RWPE2 (cell line): Measurements from ENCODE around the gene RPL10.

Source experiments
- ATAC-seq: fragments of 200-7000 bp; cut with Tn5 transposase; 3 replicates; pipeline ENCODE4 v1.9.1; 2021; ENCODE audit warnings: low read depth
- DNase-seq: peaks from one replicate; pipeline ENCODE4 v3.0.0-alpha.2; 2020; ENCODE audit warnings: low spot score
- H3K27ac ChIP-seq: fragments of 450-650 bp; 2 replicates; pipeline ENCODE4 v1.5.1; 2017; ENCODE audit warnings: mild to moderate bottlenecking; ENCODE audit not compliant: poor library complexity, severe bottlenecking
- H3K27me3 ChIP-seq: fragments of 250-450 bp; sonication (Bioruptor Pico); 2 replicates; pipeline ENCODE4 v1.5.1; 2021; ENCODE audit warnings: mild to moderate bottlenecking, moderate library complexity; ENCODE audit not compliant: insufficient read depth, poor library complexity, severe bottlenecking
- H3K36me3 ChIP-seq: fragments of 250-450 bp; sonication (Bioruptor Pico); 2 replicates; pipeline ENCODE4 v1.5.1; 2020; ENCODE audit warnings: low read depth, mild to moderate bottlenecking, moderate library complexity
- H3K4me1 ChIP-seq: fragments of 250-450 bp; sonication (Bioruptor Pico); 2 replicates; pipeline ENCODE4 v1.5.1; 2021; ENCODE audit warnings: mild to moderate bottlenecking, moderate library complexity; ENCODE audit not compliant: insufficient read depth, poor library complexity, severe bottlenecking
- H3K4me3 ChIP-seq: fragments of 250-450 bp; sonication (Bioruptor Pico); 2 replicates; pipeline ENCODE4 v1.5.1; 2021; ENCODE audit warnings: mild to moderate bottlenecking, moderate library complexity; ENCODE audit not compliant: severe bottlenecking
- H3K9me3 ChIP-seq: fragments of 250-450 bp; sonication (Bioruptor Pico); 2 replicates; pipeline ENCODE4 v1.5.1; 2021; ENCODE audit warnings: mild to moderate bottlenecking, moderate library complexity; ENCODE audit not compliant: severe bottlenecking
- CTCF ChIP-seq: fragments of 450-650 bp; IDR thresholded peaks from one replicate; pipeline ENCODE4 v1.5.1; 2017; ENCODE audit warnings: mild to moderate bottlenecking, moderate library complexity; ENCODE audit not compliant: poor library complexity, severe bottlenecking

Gene RPL10

GRCh38 chrX:154356596-154356995, 41.6 kb upstream of the RPL10 start:
- Histone ChIP-seq H3K9me3 (no peaks in the 10 kb centered on the region), H3K27ac (no peak overlapping the region), H3K27me3 (no peaks in the 10 kb centered on the region), H3K36me3 (peaks cover 97% of the 10 kb centered on the region), H3K4me1 (no peaks in the 10 kb centered on the region), H3K4me3 (no peak overlapping the region)
- no peak for TF ChIP-seq CTCF
- ATAC-seq (no peak), DNase-seq (no peak)

- Histone ChIP-seq H3K27ac (no peak overlapping the region), H3K9me3 (no peaks in the 10 kb centered on the region), H3K4me1 (no peaks in the 10 kb centered on the region), H3K36me3 (peaks cover 97% of the 10 kb centered on the region), H3K27me3 (no peaks in the 10 kb centered on the region), H3K4me3 (no peak overlapping the region)
- TF ChIP-seq CTCF = no peak
- ATAC-seq (no peak), DNase-seq (no peak)
Observed at GRCh38 chrX:154357205-154357604, 41.0 kb upstream of the RPL10 start.

GRCh38 chrX:154358011-154358410, 40.2 kb upstream of the RPL10 start:
- H3K4me1 ChIP-seq = no peaks in the 10 kb centered on the region
- ATAC-seq (no peak), DNase-seq (no peak)
- H3K9me3 ChIP-seq = no peaks in the 10 kb centered on the region
- H3K36me3 ChIP-seq = peaks cover 97% of the 10 kb centered on the region
- no peaks in the 10 kb centered on the region for H3K27me3 ChIP-seq
- no peak for TF ChIP-seq CTCF
- no peak overlapping the region for H3K27ac ChIP-seq
- no peak overlapping the region for H3K4me3 ChIP-seq

- Histone ChIP-seq H3K9me3 (no peaks in the 10 kb centered on the region), H3K4me1 (no peaks in the 10 kb centered on the region), H3K27me3 (no peaks in the 10 kb centered on the region), H3K36me3 (peaks cover 97% of the 10 kb centered on the region), H3K27ac (no peak overlapping the region), H3K4me3 (no peak overlapping the region)
- TF ChIP-seq CTCF = no peak
- ATAC-seq (no peak), DNase-seq (no peak)
Observed at GRCh38 chrX:154358829-154359228, 39.3 kb upstream of the RPL10 start.

- H3K27ac ChIP-seq = no peak overlapping the region
- ATAC-seq = no peak
- H3K36me3 ChIP-seq = peaks cover 99% of the 10 kb centered on the region
- no peaks in the 10 kb centered on the region for H3K4me1 ChIP-seq
- H3K27me3 ChIP-seq = no peaks in the 10 kb centered on the region
- no peak overlapping the region for H3K4me3 ChIP-seq
- H3K9me3 ChIP-seq = no peaks in the 10 kb centered on the region
- TF ChIP-seq CTCF = no peak
- no peak for DNase-seq
Observed at GRCh38 chrX:154359362-154360154, 38.6 kb upstream of the RPL10 start.
